Measurements from ENCODE around the gene JAK1. TPM values are rescaled to one million over a fixed set of nuclear protein-coding genes. Genes with fewer than 3 reads are reported as not detected.
"Not testable (repeated sequence)": the region's sequence is repeated elsewhere in the genome, so short reads cannot be mapped to it uniquely, and the experiment has no call there.

The JAK1 gene
- total RNA-seq, 2 donors from 2014 or later = 106 to 136 TPM

GRCh38 chr1:64920941-64921589, 45.3 kb downstream of the JAK1 start:
- intact Hi-C loops (cut with DNase I) = no loop called here
- ATAC-seq (no peak), DNase-seq (no peak)
- 55 to 70% methylated on average over 3 of the region's 3 CpGs for WGBS, 2 donors
- Histone ChIP-seq H3K36me3 (replicated peaks in 1 of 2; ENCODE audit: insufficient read depth in 1 of 2, low read depth in 2 of 2) (no peaks in the 10 kb centered on the region), H3K27me3 (no peaks in the 10 kb centered on the region), H3K4me1 (peaks cover 79% of the 10 kb centered on the region), H3K9me3 (no peaks in the 10 kb centered on the region), H3K27ac (peak overlapping the region in 2 of 4 donors; percentile 6 to 7), H3K4me3 (no peak overlapping the region)
- TF ChIP-seq, protein P1, sequence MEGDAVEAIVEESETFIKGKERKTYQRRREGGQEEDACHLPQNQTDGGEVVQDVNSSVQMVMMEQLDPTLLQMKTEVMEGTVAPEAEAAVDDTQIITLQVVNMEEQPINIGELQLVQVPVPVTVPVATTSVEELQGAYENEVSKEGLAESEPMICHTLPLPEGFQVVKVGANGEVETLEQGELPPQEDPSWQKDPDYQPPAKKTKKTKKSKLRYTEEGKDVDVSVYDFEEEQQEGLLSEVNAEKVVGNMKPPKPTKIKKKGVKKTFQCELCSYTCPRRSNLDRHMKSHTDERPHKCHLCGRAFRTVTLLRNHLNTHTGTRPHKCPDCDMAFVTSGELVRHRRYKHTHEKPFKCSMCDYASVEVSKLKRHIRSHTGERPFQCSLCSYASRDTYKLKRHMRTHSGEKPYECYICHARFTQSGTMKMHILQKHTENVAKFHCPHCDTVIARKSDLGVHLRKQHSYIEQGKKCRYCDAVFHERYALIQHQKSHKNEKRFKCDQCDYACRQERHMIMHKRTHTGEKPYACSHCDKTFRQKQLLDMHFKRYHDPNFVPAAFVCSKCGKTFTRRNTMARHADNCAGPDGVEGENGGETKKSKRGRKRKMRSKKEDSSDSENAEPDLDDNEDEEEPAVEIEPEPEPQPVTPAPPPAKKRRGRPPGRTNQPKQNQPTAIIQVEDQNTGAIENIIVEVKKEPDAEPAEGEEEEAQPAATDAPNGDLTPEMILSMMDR (IDR thresholded peaks at IDR 0.05) = no peak
- no peak for TF ChIP-seq POLR2A (IDR thresholded peaks at IDR 0.05)

DNA sequence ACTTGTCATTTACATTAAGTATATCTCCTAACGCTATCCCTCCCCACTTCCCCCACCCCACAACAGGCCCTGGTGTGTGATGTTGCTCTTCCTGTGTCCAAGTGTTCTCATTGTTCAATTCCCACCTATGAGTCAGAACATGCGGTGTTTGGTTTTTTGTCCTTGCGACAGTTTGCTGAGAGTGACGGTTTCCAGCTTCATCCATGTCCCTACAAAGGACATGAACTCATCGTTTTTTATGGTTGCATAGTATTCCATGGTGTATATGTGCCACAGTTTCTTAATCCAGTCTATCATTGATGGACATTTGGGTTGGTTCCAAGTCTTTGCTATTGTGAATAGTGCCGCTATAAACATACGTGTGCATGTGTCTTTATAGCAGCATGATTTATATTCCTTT, 47.2 kb downstream of the JAK1 start:
- H3K4me1 ChIP-seq = peaks cover 78% of the 10 kb centered on the region
- H3K27ac ChIP-seq; ATAC-seq; DNase-seq; H3K27me3 ChIP-seq; H3K9me3 ChIP-seq; H3K36me3 ChIP-seq (replicated peaks in 1 of 2; ENCODE audit: insufficient read depth in 1 of 2, low read depth in 2 of 2); intact Hi-C loops (cut with DNase I); H3K4me3 ChIP-seq: not testable (repeated sequence)
- WGBS, 2 donors = 87 to 95% methylated on average over 7 of the region's 7 CpGs

DNA sequence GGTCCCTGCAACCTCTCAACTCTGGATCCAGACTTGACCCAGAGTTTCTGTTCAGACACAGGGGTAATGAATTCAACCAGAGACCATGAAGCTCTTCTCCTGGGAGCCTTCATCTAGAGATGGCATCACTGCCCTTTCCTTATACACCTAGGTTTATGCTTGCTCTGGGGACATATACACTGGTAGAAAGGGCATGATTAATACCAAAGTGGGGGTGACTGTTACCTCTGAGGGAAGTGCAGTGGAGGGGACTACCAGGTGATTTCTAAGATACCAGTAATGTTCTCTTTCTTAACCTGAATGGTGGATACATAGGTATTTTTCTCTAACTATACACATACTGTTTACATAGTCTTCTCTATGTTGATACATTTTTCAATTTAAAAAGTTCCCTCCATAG, 48.4 kb downstream of the JAK1 start:
- H3K4me1 ChIP-seq = peaks cover 80% of the 10 kb centered on the region
- no peak overlapping the region for H3K4me3 ChIP-seq
- no peaks in the 10 kb centered on the region for H3K27me3 ChIP-seq
- intact Hi-C loops (cut with DNase I) = no loop called here
- ATAC-seq = no peak
- peak overlapping the region; percentile 53 to 87 (median 82) for H3K27ac ChIP-seq
- no peak for DNase-seq
- TF ChIP-seq, protein P1 (IDR thresholded peaks at IDR 0.05) = no peak
- no peak for TF ChIP-seq POLR2A (IDR thresholded peaks at IDR 0.05)
- no peaks in the 10 kb centered on the region for H3K9me3 ChIP-seq
- H3K36me3 ChIP-seq (replicated peaks in 1 of 2; ENCODE audit: insufficient read depth in 1 of 2, low read depth in 2 of 2) = no peaks in the 10 kb centered on the region

- no peak for TF ChIP-seq POLR2A (IDR thresholded peaks at IDR 0.05)
- TF ChIP-seq, protein P1 (IDR thresholded peaks at IDR 0.05) = no peak
- intact Hi-C loops (cut with DNase I) = no loop called here
- peaks cover 79% of the 10 kb centered on the region for H3K4me1 ChIP-seq
- no peak overlapping the region for H3K4me3 ChIP-seq
- H3K27ac ChIP-seq = peak overlapping the region; percentile 53 to 87 (median 82)
- DNase-seq (peak; percentile 47 to 70 (median 65)), ATAC-seq (peak; percentile 28)
- no peaks in the 10 kb centered on the region for H3K9me3 ChIP-seq
- no peaks in the 10 kb centered on the region for H3K27me3 ChIP-seq
- WGBS, 2 donors = 54 to 63% methylated on average over 3 of the region's 3 CpGs
- no peaks in the 10 kb centered on the region for H3K36me3 ChIP-seq (replicated peaks in 1 of 2; ENCODE audit: insufficient read depth in 1 of 2, low read depth in 2 of 2)
Observed at GRCh38 chr1:64917328-64917861, 49.0 kb downstream of the JAK1 start.

- no peaks in the 10 kb centered on the region for H3K36me3 ChIP-seq (replicated peaks in 1 of 2; ENCODE audit: insufficient read depth in 1 of 2, low read depth in 2 of 2)
- intact Hi-C loops (cut with DNase I) = no loop called here
- peak overlapping the region in 3 of 4 donors; percentile 79 to 87 (median 84) for H3K27ac ChIP-seq
- no peak overlapping the region for H3K4me3 ChIP-seq
- no peak for TF ChIP-seq POLR2A (IDR thresholded peaks at IDR 0.05)
- TF ChIP-seq, protein P1 (IDR thresholded peaks at IDR 0.05) = no peak
- H3K27me3 ChIP-seq = no peaks in the 10 kb centered on the region
- H3K4me1 ChIP-seq = peaks cover 79% of the 10 kb centered on the region
- ATAC-seq (peak; percentile 94), DNase-seq (peak; percentile 63 to 81 (median 76))
- WGBS, 2 donors = 34 to 39% methylated on average over 9 of the region's 9 CpGs
- H3K9me3 ChIP-seq = no peaks in the 10 kb centered on the region
Observed at GRCh38 chr1:64915381-64916274, 50.7 kb downstream of the JAK1 start.
